MM.1S (cell line): ENCODE results near the gene AVP.

Source experiments
- DNase-seq: peaks from one replicate; pipeline ENCODE4 v3.0.0-alpha.2; 2015
- H2AFZ ChIP-seq: fragments of 300-600 bp; sonication (generic); 2 replicates; pipeline ENCODE4 v1.6.0; 2016; ENCODE audit warnings: antibody characterized with exemption, low read length
- H3F3A ChIP-seq: fragments of 300-600 bp; sonication (generic); 2 replicates; pipeline ENCODE4 v1.6.1; 2016; ENCODE audit warnings: mild to moderate bottlenecking, antibody characterized with exemption, low read length, moderate library complexity, mixed read lengths; ENCODE audit not compliant: insufficient read depth
- H3K27ac ChIP-seq: fragments of 300-600 bp; sonication (generic); 2 replicates; pipeline ENCODE4 v1.5.1; 2016; ENCODE audit warnings: mild to moderate bottlenecking, low read length
- H3K27me3 ChIP-seq: fragments of 300-600 bp; sonication (generic); replicated peaks from 2 replicates; pipeline ENCODE4 v1.6.0; 2016; ENCODE audit warnings: low read length; ENCODE audit not compliant: insufficient read depth
- H3K36me3 ChIP-seq: fragments of 300-600 bp; sonication (generic); replicated peaks from 2 replicates; pipeline ENCODE4 v1.6.1; 2016; ENCODE audit warnings: mild to moderate bottlenecking, low read length, mixed read lengths; ENCODE audit not compliant: insufficient read depth
- H3K4me1 ChIP-seq: fragments of 300-600 bp; sonication (generic); 2 replicates; pipeline ENCODE4 v1.6.1; 2016; ENCODE audit warnings: low read length, mixed read lengths
- H3K4me2 ChIP-seq: fragments of 300-600 bp; sonication (generic); 2 replicates; pipeline ENCODE4 v1.6.0; 2016; ENCODE audit warnings: low read depth, low read length
- H3K4me3 ChIP-seq: fragments of 300-600 bp; sonication (generic); 2 replicates; pipeline ENCODE4 v1.5.1; 2016; ENCODE audit warnings: low read length, mixed read lengths
- H3K79me2 ChIP-seq: fragments of 300-600 bp; sonication (generic); 2 replicates; pipeline ENCODE4 v1.6.1; 2016; ENCODE audit warnings: mixed run types, low read length, mixed read lengths
- H3K9ac ChIP-seq: fragments of 300-600 bp; sonication (generic); 2 replicates; pipeline ENCODE4 v1.6.1; 2016; ENCODE audit warnings: low read length, mixed read lengths
- H3K9me2 ChIP-seq: fragments of 300-600 bp; sonication (generic); replicated peaks from 2 replicates; pipeline ENCODE4 v1.6.1; 2016; ENCODE audit warnings: mild to moderate bottlenecking, low read length, mixed read lengths; ENCODE audit not compliant: insufficient read depth
- H3K9me3 ChIP-seq: fragments of 300-600 bp; sonication (generic); replicated peaks from 2 replicates; pipeline ENCODE4 v1.6.1; 2016; ENCODE audit warnings: mild to moderate bottlenecking, low read length, mixed read lengths; ENCODE audit not compliant: insufficient read depth
- H4K20me1 ChIP-seq: fragments of 300-600 bp; sonication (generic); 2 replicates; pipeline ENCODE4 v1.6.1; 2016; ENCODE audit warnings: mild to moderate bottlenecking, low read length, moderate library complexity, mixed read lengths; ENCODE audit not compliant: insufficient read depth
- CTCF ChIP-seq: fragments of 300-600 bp; sonication (generic); IDR thresholded peaks from 2 replicates; pipeline ENCODE4 v1.5.1; 2016; ENCODE audit warnings: antibody characterized with exemption, low read length, mixed read lengths
- EZH2 ChIP-seq: fragments of 300-600 bp; sonication (generic); optimal IDR thresholded peaks from 2 replicates; pipeline ENCODE3; 2017; ENCODE audit warnings: low read depth, mild to moderate bottlenecking, antibody characterized with exemption, low read length, mixed read lengths
- EZH2phosphoT487 ChIP-seq: fragments of 300-600 bp; sonication (generic); IDR thresholded peaks from 2 replicates; pipeline ENCODE4 v1.6.1; 2018; ENCODE audit warnings: antibody characterized with exemption, low read length

The AVP gene

GRCh38 chr20:3106185-3106584 is 21.7 kb upstream of the AVP start:
- Histone ChIP-seq H3K79me2 (no peaks in the 10 kb centered on the region), H3K4me1 (peaks cover 17% of the 10 kb centered on the region), H2AFZ (no peak overlapping the region), H3K27me3 (no peaks in the 10 kb centered on the region), H3K36me3 (no peaks in the 10 kb centered on the region), H3K27ac (no peak overlapping the region), H3K9ac (no peak overlapping the region), H4K20me1 (no peaks in the 10 kb centered on the region), H3K9me3 (no peaks in the 10 kb centered on the region), H3K9me2 (no peaks in the 10 kb centered on the region), H3F3A (peaks cover 16% of the 10 kb centered on the region), H3K4me3 (no peak overlapping the region), H3K4me2 (no peak overlapping the region)
- no peak for DNase-seq
- TF ChIP-seq CTCF = no peak
- no peak for TF ChIP-seq EZH2phosphoT487
- no peak for TF ChIP-seq EZH2

DNA sequence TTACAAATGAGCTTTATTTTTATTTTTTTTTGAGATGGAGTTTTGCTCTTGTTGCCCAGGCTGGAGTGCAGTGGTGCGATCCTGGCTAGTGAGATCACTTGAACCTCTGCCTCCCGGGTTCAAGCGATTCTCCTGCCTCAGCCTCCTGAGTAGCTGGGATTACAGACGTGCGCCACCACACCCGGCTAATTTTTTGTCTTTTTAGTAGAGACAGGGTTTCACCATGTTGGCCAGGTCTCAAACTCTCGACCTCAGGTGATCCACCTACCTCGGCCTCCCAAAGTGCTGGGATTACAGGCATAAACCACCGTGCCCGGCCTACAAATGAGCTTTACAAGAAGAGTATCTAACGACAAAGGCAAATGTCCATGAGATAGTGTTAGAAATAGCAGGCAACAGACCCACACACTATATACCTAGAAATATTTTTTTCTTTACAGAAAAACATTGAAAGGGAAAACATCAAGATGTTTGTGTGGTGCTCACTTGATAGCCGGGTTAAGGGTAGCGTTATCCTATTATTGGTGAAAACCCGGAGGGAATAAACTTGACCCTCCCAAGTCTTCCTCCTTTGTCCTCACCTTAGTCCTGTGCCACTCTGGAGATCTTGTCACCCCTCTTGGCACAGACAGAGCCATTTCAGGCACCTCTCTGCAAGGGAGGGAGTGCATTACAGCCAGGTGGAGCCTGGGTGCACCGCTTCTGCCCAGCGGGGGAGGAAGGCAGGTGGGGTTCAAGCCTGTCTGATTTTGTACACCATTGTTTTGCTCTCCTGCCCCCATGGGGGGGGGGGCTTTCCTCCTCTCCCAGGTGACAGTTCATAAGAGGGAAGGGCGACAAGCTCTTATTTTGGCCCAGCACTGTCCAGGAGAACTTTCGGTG is 21.0 kb upstream of the AVP start:
- H3K27ac ChIP-seq = no peak overlapping the region
- DNase-seq = no peak

DNA sequence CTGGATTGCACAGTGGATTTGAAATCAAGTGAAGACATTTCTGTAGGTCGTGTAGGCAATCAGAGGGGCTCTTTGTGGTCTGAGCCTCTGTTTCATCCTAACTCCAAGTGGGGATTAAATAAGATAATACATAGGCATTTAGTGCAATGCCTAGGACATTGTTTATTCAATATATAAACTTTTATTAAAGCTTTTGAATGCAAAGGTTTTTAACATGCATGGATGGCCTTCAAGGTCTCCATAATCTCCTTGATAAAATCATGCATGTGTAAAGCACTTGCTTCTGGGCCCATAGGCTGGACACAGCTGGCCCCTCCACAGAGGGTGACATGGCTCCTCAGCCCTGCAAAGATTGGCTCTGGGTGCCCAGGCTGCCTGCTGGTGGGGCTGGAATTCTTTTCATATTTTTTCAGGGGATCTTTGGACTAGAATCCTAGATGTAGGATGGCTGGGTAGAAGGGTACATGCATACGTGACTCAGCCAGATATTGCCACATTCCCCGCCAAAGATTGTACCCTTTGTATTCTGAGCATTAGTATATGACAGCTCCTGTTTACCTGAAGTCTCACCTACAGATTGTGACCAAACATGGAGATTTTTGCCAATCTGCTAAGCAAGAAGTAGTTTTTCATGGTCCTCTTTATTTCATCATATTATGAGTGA is 19.0 kb upstream of the AVP start:
- no peak overlapping the region for H3K4me3 ChIP-seq
- H3K9me2 ChIP-seq = no peaks in the 10 kb centered on the region
- peaks cover 18% of the 10 kb centered on the region for H3F3A ChIP-seq
- no peak for DNase-seq
- H2AFZ ChIP-seq = no peak overlapping the region
- no peak overlapping the region for H3K27ac ChIP-seq
- peaks cover 22% of the 10 kb centered on the region for H3K4me1 ChIP-seq
- H3K9me3 ChIP-seq = no peaks in the 10 kb centered on the region
- no peak overlapping the region for H3K9ac ChIP-seq
- no peaks in the 10 kb centered on the region for H3K79me2 ChIP-seq
- H3K4me2 ChIP-seq = no peak overlapping the region
- no peaks in the 10 kb centered on the region for H4K20me1 ChIP-seq
- H3K36me3 ChIP-seq = no peaks in the 10 kb centered on the region
- H3K27me3 ChIP-seq = no peaks in the 10 kb centered on the region
- TF ChIP-seq CTCF (no peak), EZH2phosphoT487 (no peak), EZH2 (no peak)

More for the DNA sequence above, 21.0 kb upstream of the AVP start:
- no peaks in the 10 kb centered on the region for H3K9me3 ChIP-seq
- no peak overlapping the region for H3K4me3 ChIP-seq
- H3K9me2 ChIP-seq = no peaks in the 10 kb centered on the region
- no peaks in the 10 kb centered on the region for H3K36me3 ChIP-seq
- no peak overlapping the region for H3K9ac ChIP-seq
- peaks cover 22% of the 10 kb centered on the region for H3K4me1 ChIP-seq
- TF ChIP-seq EZH2 (no peak), EZH2phosphoT487 (no peak), CTCF (no peak)
- no peaks in the 10 kb centered on the region for H3K79me2 ChIP-seq
- H3K27me3 ChIP-seq = no peaks in the 10 kb centered on the region
- peaks cover 18% of the 10 kb centered on the region for H3F3A ChIP-seq
- no peaks in the 10 kb centered on the region for H4K20me1 ChIP-seq
- no peak overlapping the region for H3K4me2 ChIP-seq
- no peak overlapping the region for H2AFZ ChIP-seq
